GM23338 (cell line): Measurements from ENCODE around the gene BICC1. TPM values are rescaled to one million over a fixed set of nuclear protein-coding genes. Genes with fewer than 3 reads are reported as not detected.

ENCODE experiments used
- ATAC-seq: fragments of 200-7000 bp; cut with Tn5 transposase; 3 replicates; pipeline ENCODE4 v1.9.1; 2020
- DNase-seq: peaks from one replicate; pipeline ENCODE4 v3.0.0-alpha.2; 2015; ENCODE audit warnings: low spot score
- H2AFZ ChIP-seq: fragments of 200-600 bp; sonication (generic); 2 replicates; pipeline ENCODE4 v1.8.0; 2016; ENCODE audit warnings: antibody characterized with exemption, mild to moderate bottlenecking, moderate library complexity
- H3F3A ChIP-seq: fragments of 200-600 bp; sonication (generic); replicated peaks from 2 replicates; pipeline ENCODE4 v1.8.0; 2017; ENCODE audit warnings: antibody characterized with exemption, mixed run types, low read depth
- H3K27ac ChIP-seq: fragments of 200-600 bp; sonication (generic); 2 replicates; pipeline ENCODE4 v1.6.1; 2016; ENCODE audit warnings: low read depth
- H3K27me3 ChIP-seq: fragments of 200-600 bp; sonication (generic); 2 replicates; pipeline ENCODE4 v1.8.0; 2016; ENCODE audit warnings: mild to moderate bottlenecking, mixed run types, moderate library complexity; ENCODE audit not compliant: insufficient read depth
- H3K36me3 ChIP-seq: fragments of 200-600 bp; sonication (generic); 2 replicates; pipeline ENCODE4 v1.8.0; 2016; ENCODE audit warnings: mild to moderate bottlenecking; ENCODE audit not compliant: insufficient read depth
- H3K4me1 ChIP-seq: fragments of 200-600 bp; sonication (generic); 2 replicates; pipeline ENCODE4 v1.8.0; 2016; ENCODE audit warnings: mild to moderate bottlenecking, moderate library complexity; ENCODE audit not compliant: insufficient read depth
- H3K4me2 ChIP-seq: fragments of 200-600 bp; sonication (generic); 2 replicates; pipeline ENCODE4 v1.7.1; 2017; ENCODE audit warnings: mixed run types
- H3K4me3 ChIP-seq: fragments of 200-600 bp; sonication (generic); 2 replicates; pipeline ENCODE4 v1.6.1; 2016; ENCODE audit warnings: mixed run types
- H3K79me2 ChIP-seq: fragments of 200-600 bp; sonication (generic); replicated peaks from 2 replicates; pipeline ENCODE4 v1.8.0; 2017; ENCODE audit warnings: mild to moderate bottlenecking; ENCODE audit not compliant: insufficient read depth
- H3K9me2 ChIP-seq: fragments of 200-600 bp; sonication (generic); 2 replicates; pipeline ENCODE4 v1.8.0; 2017; ENCODE audit not compliant: insufficient read depth
- H4K20me1 ChIP-seq: fragments of 200-600 bp; sonication (generic); replicated peaks from 2 replicates; pipeline ENCODE4 v1.8.0; 2017; ENCODE audit warnings: mild to moderate bottlenecking; ENCODE audit not compliant: insufficient read depth
- H3K27ac Mint-ChIP-seq: 2 replicates; pipeline ENCODE4 v1.8.0; 2020; ENCODE audit warnings: inconsistent platforms, mild to moderate bottlenecking, moderate library complexity, mixed read lengths
- H3K27me3 Mint-ChIP-seq: 3 replicates; pipeline ENCODE4 v1.8.0; 2022; ENCODE audit warnings: low read depth, mild to moderate bottlenecking, moderate library complexity, mixed read lengths, inconsistent platforms; ENCODE audit not compliant: insufficient read depth, poor library complexity
- H3K36me3 Mint-ChIP-seq: 3 replicates; pipeline ENCODE4 v1.8.0; 2021; ENCODE audit warnings: low read depth, mild to moderate bottlenecking, inconsistent platforms, moderate library complexity, mixed read lengths
- H3K4me1 Mint-ChIP-seq: 3 replicates; pipeline ENCODE4 v1.8.0; 2020; ENCODE audit warnings: mild to moderate bottlenecking, inconsistent platforms, mixed read lengths
- H3K4me3 Mint-ChIP-seq: 3 replicates; pipeline ENCODE4 v1.8.0; 2021; ENCODE audit warnings: moderate library complexity, mild to moderate bottlenecking, inconsistent platforms, mixed read lengths
- H3K9me3 Mint-ChIP-seq: 3 replicates; pipeline ENCODE4 v1.8.0; 2020; ENCODE audit warnings: moderate library complexity, mild to moderate bottlenecking, inconsistent platforms, mixed read lengths
- CREB1 ChIP-seq: fragments of 250-450 bp; sonication (Bioruptor Pico); IDR thresholded peaks from 2 replicates; pipeline ENCODE4 v1.5.0; 2020; ENCODE audit warnings: low read depth, mild to moderate bottlenecking, moderate library complexity
- CTCF ChIP-seq, 2 experiments: fragments of 200-600 bp in 1 of 2; sonication (generic) in 1 of 2; conservative IDR thresholded peaks; 2 replicates each; pipeline versions ENCODE4 v1.5.1 to v1.6.1; 2016 to 2017; ENCODE audit warnings: antibody characterized with exemption in 2 of 2, low read depth in 2 of 2, mild to moderate bottlenecking in 2 of 2, moderate library complexity in 1 of 2
- EZH2 ChIP-seq: fragments of 200-600 bp; sonication (generic); IDR thresholded peaks from one replicate; pipeline ENCODE4 v1.8.0; 2017; ENCODE audit warnings: antibody characterized with exemption, mild to moderate bottlenecking, low read depth; ENCODE audit not compliant: unreplicated experiment
- EZH2phosphoT487 ChIP-seq: fragments of 200-600 bp; sonication (generic); IDR thresholded peaks from one replicate; pipeline ENCODE4 v1.8.1; 2018; ENCODE audit warnings: antibody characterized with exemption; ENCODE audit not compliant: unreplicated experiment
- JUNB ChIP-seq: IDR thresholded peaks from one replicate; pipeline ENCODE4 v1.6.1; 2016; ENCODE audit warnings: antibody characterized with exemption; ENCODE audit not compliant: unreplicated experiment
- NANOG ChIP-seq: IDR thresholded peaks from 2 replicates; pipeline ENCODE4 v1.6.1; 2016; ENCODE audit warnings: antibody characterized with exemption, borderline replicate concordance
- POLR2AphosphoS5 ChIP-seq: IDR thresholded peaks from 2 replicates; pipeline ENCODE4 v1.6.1; 2016; ENCODE audit warnings: antibody characterized with exemption, low read depth
- REST ChIP-seq: IDR thresholded peaks from one replicate; pipeline ENCODE4 v1.6.1; 2018; ENCODE audit warnings: antibody characterized with exemption; ENCODE audit not compliant: unreplicated experiment
- STAT1 ChIP-seq: IDR thresholded peaks from one replicate; pipeline ENCODE4 v1.6.1; 2016; ENCODE audit warnings: antibody characterized with exemption; ENCODE audit not compliant: unreplicated experiment
- ZNF114 ChIP-seq: fragments of 250-450 bp; sonication (Bioruptor Pico); IDR thresholded peaks from 2 replicates; pipeline ENCODE4 v1.5.0; 2020; ENCODE audit warnings: mild to moderate bottlenecking, moderate library complexity
- ZNF331 ChIP-seq: fragments of 250-450 bp; sonication (Bioruptor Pico); IDR thresholded peaks from 2 replicates; pipeline ENCODE4 v1.5.0; 2020; ENCODE audit warnings: low read depth, mild to moderate bottlenecking, moderate library complexity
- polyA plus RNA-seq: library from polyadenylated mRNA; unstranded; fragments of >200 nt; fragmentation: Nextera tagmentation; extraction: Ambion mirVana; gene quantifications from 2 replicates; pipeline ENCODE4 v1.2.1, GENCODE V29; 2016
- total RNA-seq: library from RNA; depleted of rRNA; stranded (reverse); fragments of >200 nt; shearing (Covaris generic); gene quantifications from 2 replicates; pipeline ENCODE4 v1.2.3, GENCODE V29; 2014

The BICC1 gene
- total and polyA plus RNA-seq, 2 experiments from 2014 or later = 1.3 to 2.2 TPM

- no peak for TF ChIP-seq JUNB
- TF ChIP-seq ZNF331 (CRISPR knock-in tag) = no peak
- TF ChIP-seq EZH2 = no peak
- no peak for TF ChIP-seq STAT1
- TF ChIP-seq REST = no peak
- no peak for TF ChIP-seq CREB1
Measured at GRCh38 chr10:58829839-58830238, 317.2 kb downstream of the BICC1 start (continued).

- H3F3A ChIP-seq = no peaks in the 10 kb centered on the region
- no peak for ATAC-seq
- DNase-seq = no peak
- H3K27me3 Mint-ChIP-seq = peaks cover 3% of the 10 kb centered on the region
- no peaks in the 10 kb centered on the region for H3K9me2 ChIP-seq
- no peaks in the 10 kb centered on the region for H3K79me2 ChIP-seq
- no peak overlapping the region for H2AFZ ChIP-seq
- no peaks in the 10 kb centered on the region for H3K4me1 ChIP-seq
- H3K27ac ChIP-seq = no peak overlapping the region
- H3K27ac Mint-ChIP-seq = no peak overlapping the region
- no peak overlapping the region for H3K4me2 ChIP-seq
- H3K36me3 ChIP-seq = no peaks in the 10 kb centered on the region
- H3K9me3 Mint-ChIP-seq = no peaks in the 10 kb centered on the region
- H3K27me3 ChIP-seq = no peaks in the 10 kb centered on the region
- no peaks in the 10 kb centered on the region for H4K20me1 ChIP-seq
- no peak overlapping the region for H3K4me3 ChIP-seq
- H3K4me3 Mint-ChIP-seq = no peak overlapping the region
- peaks cover 4% of the 10 kb centered on the region; the same call in 1 of the 3 replicates for H3K4me1 Mint-ChIP-seq
- H3K36me3 Mint-ChIP-seq = no peaks in the 10 kb centered on the region
- TF ChIP-seq NANOG (no peak), EZH2 (no peak), CREB1 (no peak), CTCF (conservative IDR thresholded peaks at IDR 0.05; ENCODE audit: low read depth in 2 of 2) (no peak), STAT1 (no peak), POLR2AphosphoS5 (no peak), ZNF114 (CRISPR knock-in tag) (no peak), REST (no peak), EZH2phosphoT487 (no peak)
Measured at GRCh38 chr10:58830697-58831096, 318.0 kb downstream of the BICC1 start.
